ENCODE data around the gene KPNA4.

DNA sequence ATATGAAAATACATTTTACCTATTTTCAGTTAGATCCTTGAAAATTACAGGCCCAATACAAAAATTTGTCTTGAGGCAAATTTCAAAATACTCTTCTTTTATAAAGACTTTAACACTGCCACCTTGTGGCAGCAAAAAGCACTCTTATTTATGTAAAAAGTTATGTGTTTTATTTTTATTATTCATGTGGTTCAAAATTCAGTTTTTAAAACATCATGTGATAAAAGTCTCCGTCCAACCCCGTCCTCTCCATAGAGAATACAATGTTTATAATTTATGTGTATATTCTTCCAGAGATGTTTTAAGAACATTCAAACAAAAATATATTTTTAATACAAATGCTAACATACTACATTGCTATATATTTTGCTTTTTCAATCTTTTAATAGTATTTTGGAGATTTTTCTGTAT lies 78.9 kb downstream of the KPNA4 start:
- TF ChIP-seq, protein P1, sequence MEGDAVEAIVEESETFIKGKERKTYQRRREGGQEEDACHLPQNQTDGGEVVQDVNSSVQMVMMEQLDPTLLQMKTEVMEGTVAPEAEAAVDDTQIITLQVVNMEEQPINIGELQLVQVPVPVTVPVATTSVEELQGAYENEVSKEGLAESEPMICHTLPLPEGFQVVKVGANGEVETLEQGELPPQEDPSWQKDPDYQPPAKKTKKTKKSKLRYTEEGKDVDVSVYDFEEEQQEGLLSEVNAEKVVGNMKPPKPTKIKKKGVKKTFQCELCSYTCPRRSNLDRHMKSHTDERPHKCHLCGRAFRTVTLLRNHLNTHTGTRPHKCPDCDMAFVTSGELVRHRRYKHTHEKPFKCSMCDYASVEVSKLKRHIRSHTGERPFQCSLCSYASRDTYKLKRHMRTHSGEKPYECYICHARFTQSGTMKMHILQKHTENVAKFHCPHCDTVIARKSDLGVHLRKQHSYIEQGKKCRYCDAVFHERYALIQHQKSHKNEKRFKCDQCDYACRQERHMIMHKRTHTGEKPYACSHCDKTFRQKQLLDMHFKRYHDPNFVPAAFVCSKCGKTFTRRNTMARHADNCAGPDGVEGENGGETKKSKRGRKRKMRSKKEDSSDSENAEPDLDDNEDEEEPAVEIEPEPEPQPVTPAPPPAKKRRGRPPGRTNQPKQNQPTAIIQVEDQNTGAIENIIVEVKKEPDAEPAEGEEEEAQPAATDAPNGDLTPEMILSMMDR (IDR thresholded peaks at IDR 0.05) = peak in 2 of 3 experiments; percentile 8 to 81
- no peak for TF ChIP-seq POLR2A (IDR thresholded peaks at IDR 0.05)

Data from testis (tissue), 2 donors.